ENCODE measurements around the gene MRC2.

MRC2 gene

GRCh38 chr17:62637809-62638208 is 10.3 kb downstream of the MRC2 start:
- TF ChIP-seq, protein P1, sequence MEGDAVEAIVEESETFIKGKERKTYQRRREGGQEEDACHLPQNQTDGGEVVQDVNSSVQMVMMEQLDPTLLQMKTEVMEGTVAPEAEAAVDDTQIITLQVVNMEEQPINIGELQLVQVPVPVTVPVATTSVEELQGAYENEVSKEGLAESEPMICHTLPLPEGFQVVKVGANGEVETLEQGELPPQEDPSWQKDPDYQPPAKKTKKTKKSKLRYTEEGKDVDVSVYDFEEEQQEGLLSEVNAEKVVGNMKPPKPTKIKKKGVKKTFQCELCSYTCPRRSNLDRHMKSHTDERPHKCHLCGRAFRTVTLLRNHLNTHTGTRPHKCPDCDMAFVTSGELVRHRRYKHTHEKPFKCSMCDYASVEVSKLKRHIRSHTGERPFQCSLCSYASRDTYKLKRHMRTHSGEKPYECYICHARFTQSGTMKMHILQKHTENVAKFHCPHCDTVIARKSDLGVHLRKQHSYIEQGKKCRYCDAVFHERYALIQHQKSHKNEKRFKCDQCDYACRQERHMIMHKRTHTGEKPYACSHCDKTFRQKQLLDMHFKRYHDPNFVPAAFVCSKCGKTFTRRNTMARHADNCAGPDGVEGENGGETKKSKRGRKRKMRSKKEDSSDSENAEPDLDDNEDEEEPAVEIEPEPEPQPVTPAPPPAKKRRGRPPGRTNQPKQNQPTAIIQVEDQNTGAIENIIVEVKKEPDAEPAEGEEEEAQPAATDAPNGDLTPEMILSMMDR (IDR thresholded peaks at IDR 0.05; ENCODE audit: extremely low read depth, insufficient read depth, missing control alignments) = no peak
- in situ Hi-C loops (cut with MboI; ENCODE audit: low pct_unique_long_range_greater_than_20kb, low sequenced_read_pairs, unreplicated experiment) = no loop called here
- no peak for DNase-seq (ENCODE audit: low spot score)

DNA sequence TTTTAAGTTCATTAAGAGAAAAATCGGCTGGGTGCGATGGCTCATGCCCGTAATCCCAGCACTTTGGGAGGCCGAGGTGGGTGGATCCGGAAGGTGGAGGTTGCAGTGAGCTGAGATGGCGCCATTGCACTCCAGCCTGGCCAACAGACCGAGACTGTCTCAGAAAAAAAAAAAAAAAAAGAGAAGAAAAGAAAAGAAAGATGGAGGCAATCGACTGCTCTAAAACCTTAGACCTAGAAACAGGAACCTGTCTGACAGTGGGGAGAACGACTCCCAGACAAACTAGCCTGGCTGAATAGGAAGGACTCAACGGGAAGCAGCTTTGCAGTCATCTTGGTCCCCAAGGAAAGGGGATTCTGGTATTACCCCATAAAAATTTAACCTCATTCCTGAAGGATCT is 13.7 kb downstream of the MRC2 start:
- TF ChIP-seq, protein P1 (IDR thresholded peaks at IDR 0.05; ENCODE audit: extremely low read depth, insufficient read depth, missing control alignments) = no peak
- no peak for DNase-seq (ENCODE audit: low spot score)
- in situ Hi-C loops (cut with MboI; ENCODE audit: low pct_unique_long_range_greater_than_20kb, low sequenced_read_pairs, unreplicated experiment) = no loop called here

- TF ChIP-seq, protein P1 (IDR thresholded peaks at IDR 0.05; ENCODE audit: extremely low read depth, insufficient read depth, missing control alignments) = no peak
- in situ Hi-C loops (cut with MboI; ENCODE audit: low pct_unique_long_range_greater_than_20kb, low sequenced_read_pairs, unreplicated experiment) = no loop called here
- no peak for DNase-seq (ENCODE audit: low spot score)
Measured at GRCh38 chr17:62641951-62642350, 14.5 kb downstream of the MRC2 start.

DNA sequence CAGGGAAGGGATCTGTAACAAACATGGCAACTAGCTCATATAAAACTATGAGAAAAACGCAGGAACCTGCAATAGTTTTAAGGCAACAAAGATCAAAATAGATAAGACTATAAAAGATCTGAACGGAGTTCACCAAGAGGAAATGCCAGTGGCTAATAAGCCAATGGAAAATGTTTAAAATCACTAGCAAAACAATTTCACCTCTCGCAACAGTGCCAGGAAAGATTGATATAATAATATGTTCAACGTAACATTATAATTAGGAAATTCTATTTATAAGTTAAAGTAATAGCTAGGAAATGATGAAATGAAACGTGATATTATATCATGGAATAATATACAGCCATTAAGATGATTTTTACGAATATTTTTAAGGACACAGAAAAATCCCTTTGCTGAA is 16.0 kb downstream of the MRC2 start:
- TF ChIP-seq, protein P1 (IDR thresholded peaks at IDR 0.05; ENCODE audit: extremely low read depth, insufficient read depth, missing control alignments) = no peak
- in situ Hi-C loops (cut with MboI; ENCODE audit: low pct_unique_long_range_greater_than_20kb, low sequenced_read_pairs, unreplicated experiment) = no loop called here
- DNase-seq (ENCODE audit: low spot score) = no peak

DNA sequence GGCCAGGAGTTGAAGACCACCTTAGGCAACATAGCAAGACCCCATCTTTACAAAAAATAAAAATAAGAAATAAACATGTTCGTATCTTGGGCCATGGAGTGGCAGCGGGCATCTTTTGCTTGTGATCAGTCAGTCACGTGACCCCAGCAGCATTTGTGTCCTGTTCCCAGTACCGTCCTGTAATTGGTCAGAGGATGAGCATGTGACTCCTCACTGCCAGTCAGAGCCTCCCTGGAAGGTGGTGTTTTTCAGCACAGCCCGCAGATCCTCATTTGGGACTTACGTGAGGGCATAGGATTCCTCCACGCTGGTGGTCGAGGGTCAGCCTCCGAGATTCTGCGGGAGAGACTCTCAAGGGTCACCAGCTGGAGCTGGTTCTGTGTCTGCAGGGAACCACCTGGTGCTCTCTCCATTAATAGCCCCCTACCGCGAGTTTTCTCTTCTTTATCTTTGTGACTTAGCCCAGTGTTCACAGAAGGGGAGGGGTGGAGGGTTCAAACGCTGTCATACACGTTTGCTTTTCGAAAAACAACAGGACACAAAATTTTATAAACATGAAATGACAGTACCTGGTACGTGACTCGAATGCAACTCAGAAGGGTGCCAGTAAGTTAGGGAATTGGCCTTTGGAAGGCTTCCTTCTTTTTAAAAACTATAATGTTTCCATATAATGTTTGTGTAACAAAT is 17.2 kb downstream of the MRC2 start:
- TF ChIP-seq, protein P1 (IDR thresholded peaks at IDR 0.05; ENCODE audit: extremely low read depth, insufficient read depth, missing control alignments) = no peak
- DNase-seq (ENCODE audit: low spot score) = no peak
- in situ Hi-C loops (cut with MboI; ENCODE audit: low pct_unique_long_range_greater_than_20kb, low sequenced_read_pairs, unreplicated experiment) = no loop called here

DNA sequence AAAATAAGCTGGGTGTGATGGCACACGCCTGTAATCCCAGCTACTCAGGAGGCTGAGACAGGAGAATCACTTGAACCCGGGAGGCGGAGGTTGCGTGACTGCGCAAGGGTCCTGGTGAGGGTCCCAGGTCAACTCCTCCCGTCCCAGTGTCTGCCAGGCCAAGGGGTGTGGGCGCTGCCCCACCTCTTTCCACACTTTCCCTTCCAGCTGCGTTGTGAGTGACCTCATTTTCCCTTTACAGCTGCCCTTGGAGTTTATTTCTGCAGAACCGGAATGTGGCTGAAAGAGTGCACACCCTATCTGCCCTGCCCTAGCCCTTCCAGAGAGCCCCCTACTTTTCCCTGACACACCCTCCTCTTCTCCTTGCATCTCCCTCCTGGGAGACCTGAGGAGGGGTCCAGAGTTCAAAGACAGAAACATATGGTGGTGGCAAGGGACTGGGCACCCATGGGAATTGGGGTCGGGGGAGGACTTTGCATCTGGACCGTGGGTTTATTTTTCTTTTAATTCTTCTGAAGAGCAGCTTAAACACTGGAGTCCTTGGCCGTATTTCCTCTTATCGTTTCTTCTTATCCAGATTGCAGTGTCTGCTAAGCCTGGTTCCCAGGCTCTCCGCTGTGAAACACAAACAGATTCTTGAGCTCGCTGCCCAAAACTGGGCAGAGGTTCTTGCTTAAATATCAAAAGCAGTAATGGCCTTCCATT is 20.9 kb downstream of the MRC2 start:
- DNase-seq (ENCODE audit: low spot score) = no peak
- in situ Hi-C loops (cut with MboI; ENCODE audit: low pct_unique_long_range_greater_than_20kb, low sequenced_read_pairs, unreplicated experiment) = no loop called here
- TF ChIP-seq, protein P1 (IDR thresholded peaks at IDR 0.05; ENCODE audit: extremely low read depth, insufficient read depth, missing control alignments) = no peak
